ENCODE data around the gene RPS29.

Gene RPS29

GRCh38 chr14:49550286-49551184 is 35.6 kb downstream of the RPS29 start:
- H3K4me1 ChIP-seq (ENCODE audit: insufficient read depth, poor library complexity, severe bottlenecking), result no peaks in the 10 kb centered on the region
- H3K36me3 ChIP-seq (ENCODE audit: low read depth), result no peaks in the 10 kb centered on the region
- DNase-seq (ENCODE audit: low spot score) (no peak), ATAC-seq (ENCODE audit: low read depth) (peak; percentile 70)
- H3K27ac ChIP-seq (ENCODE audit: poor library complexity, severe bottlenecking), result no peak overlapping the region
- H3K27me3 ChIP-seq (ENCODE audit: insufficient read depth, poor library complexity, severe bottlenecking), result no peaks in the 10 kb centered on the region
- TF ChIP-seq CTCF (IDR thresholded peaks at IDR 0.05; ENCODE audit: poor library complexity, severe bottlenecking), result peak; percentile 85
- H3K9me3 ChIP-seq (ENCODE audit: severe bottlenecking), result no peaks in the 10 kb centered on the region
- H3K4me3 ChIP-seq (ENCODE audit: severe bottlenecking), result no peak overlapping the region

- Histone ChIP-seq H3K27ac (ENCODE audit: poor library complexity, severe bottlenecking) (no peak overlapping the region), H3K9me3 (ENCODE audit: severe bottlenecking) (no peaks in the 10 kb centered on the region), H3K4me3 (ENCODE audit: severe bottlenecking) (no peak overlapping the region), H3K36me3 (ENCODE audit: low read depth) (no peaks in the 10 kb centered on the region), H3K27me3 (ENCODE audit: insufficient read depth, poor library complexity, severe bottlenecking) (no peaks in the 10 kb centered on the region), H3K4me1 (ENCODE audit: insufficient read depth, poor library complexity, severe bottlenecking) (no peaks in the 10 kb centered on the region)
- DNase-seq (ENCODE audit: low spot score), result no peak
- ATAC-seq (ENCODE audit: low read depth), result peak; percentile 70
- TF ChIP-seq CTCF (IDR thresholded peaks at IDR 0.05; ENCODE audit: poor library complexity, severe bottlenecking), result no peak
Measured at GRCh38 chr14:49549881-49550280, 36.3 kb downstream of the RPS29 start.

- TF ChIP-seq CTCF (IDR thresholded peaks at IDR 0.05; ENCODE audit: poor library complexity, severe bottlenecking), result no peak
- DNase-seq (ENCODE audit: low spot score) (no peak), ATAC-seq (ENCODE audit: low read depth) (no peak)
- Histone ChIP-seq H3K4me1 (ENCODE audit: insufficient read depth, poor library complexity, severe bottlenecking) (no peaks in the 10 kb centered on the region), H3K4me3 (ENCODE audit: severe bottlenecking) (no peak overlapping the region), H3K27ac (ENCODE audit: poor library complexity, severe bottlenecking) (no peak overlapping the region), H3K36me3 (ENCODE audit: low read depth) (no peaks in the 10 kb centered on the region), H3K9me3 (ENCODE audit: severe bottlenecking) (no peaks in the 10 kb centered on the region), H3K27me3 (ENCODE audit: insufficient read depth, poor library complexity, severe bottlenecking) (no peaks in the 10 kb centered on the region)
Measured at GRCh38 chr14:49549446-49549845, 36.7 kb downstream of the RPS29 start.

GRCh38 chr14:49546766-49547165 is 39.4 kb downstream of the RPS29 start:
- H3K36me3 ChIP-seq (ENCODE audit: low read depth), result no peaks in the 10 kb centered on the region
- no peak for TF ChIP-seq CTCF (IDR thresholded peaks at IDR 0.05; ENCODE audit: poor library complexity, severe bottlenecking)
- H3K9me3 ChIP-seq (ENCODE audit: severe bottlenecking), result no peaks in the 10 kb centered on the region
- H3K27me3 ChIP-seq (ENCODE audit: insufficient read depth, poor library complexity, severe bottlenecking), result no peaks in the 10 kb centered on the region
- no peak for ATAC-seq (ENCODE audit: low read depth)
- no peak overlapping the region for H3K4me3 ChIP-seq (ENCODE audit: severe bottlenecking)
- no peak overlapping the region for H3K27ac ChIP-seq (ENCODE audit: poor library complexity, severe bottlenecking)
- no peak for DNase-seq (ENCODE audit: low spot score)
- no peaks in the 10 kb centered on the region for H3K4me1 ChIP-seq (ENCODE audit: insufficient read depth, poor library complexity, severe bottlenecking)

GRCh38 chr14:49545716-49546115 is 40.5 kb downstream of the RPS29 start:
- no peak overlapping the region for H3K4me3 ChIP-seq (ENCODE audit: severe bottlenecking)
- no peak for TF ChIP-seq CTCF (IDR thresholded peaks at IDR 0.05; ENCODE audit: poor library complexity, severe bottlenecking)
- H3K36me3 ChIP-seq (ENCODE audit: low read depth), result no peaks in the 10 kb centered on the region
- H3K9me3 ChIP-seq (ENCODE audit: severe bottlenecking), result no peaks in the 10 kb centered on the region
- H3K27me3 ChIP-seq (ENCODE audit: insufficient read depth, poor library complexity, severe bottlenecking), result no peaks in the 10 kb centered on the region
- no peak overlapping the region for H3K27ac ChIP-seq (ENCODE audit: poor library complexity, severe bottlenecking)
- no peak for ATAC-seq (ENCODE audit: low read depth)
- no peak for DNase-seq (ENCODE audit: low spot score)
- H3K4me1 ChIP-seq (ENCODE audit: insufficient read depth, poor library complexity, severe bottlenecking), result no peaks in the 10 kb centered on the region
